WTC11 (cell line): ENCODE data around the gene DLG1. TPM values are rescaled to one million over a fixed set of nuclear protein-coding genes. Genes with fewer than 3 reads are reported as not detected.

Source experiments
- ATAC-seq: fragments of 200-7000 bp; cut with Tn5 transposase; 2 replicates; pipeline ENCODE4 v1.10.0; 2021; ENCODE audit warnings: mild to moderate bottlenecking, moderate library complexity
- CTCF ChIA-PET: fragments of 300-600 bp; sonication (Branson Sonifier 250); formaldehyde crosslinking; loops from one replicate; lab custom pipeline; 2021; ENCODE audit warnings: antibody characterized with exemption; lab: Charles Lee
- POLR2A ChIA-PET: fragments of 350-600 bp; sonication (Branson Sonifier 250); formaldehyde crosslinking; loops from one replicate; lab custom pipeline; 2021; ENCODE audit warnings: antibody characterized with exemption; lab: Charles Lee
- DNase-seq: peaks from one replicate; pipeline ENCODE4 v3.0.0; 2021; ENCODE audit warnings: low spot score
- H3K27ac Mint-ChIP-seq: 2 replicates; pipeline ENCODE4 v1.8.0; 2021; ENCODE audit warnings: mixed read lengths
- H3K27me3 Mint-ChIP-seq: 2 replicates; pipeline ENCODE4 v1.8.0; 2021; ENCODE audit warnings: low read depth, mild to moderate bottlenecking, moderate library complexity, mixed read lengths
- H3K36me3 Mint-ChIP-seq: 2 replicates; pipeline ENCODE4 v1.8.0; 2021; ENCODE audit warnings: mixed read lengths
- H3K4me1 Mint-ChIP-seq: 2 replicates; pipeline ENCODE4 v1.8.0; 2022; ENCODE audit warnings: mixed read lengths
- H3K4me3 Mint-ChIP-seq: 2 replicates; pipeline ENCODE4 v1.8.0; 2021; ENCODE audit warnings: mild to moderate bottlenecking, moderate library complexity, mixed read lengths
- H3K9me3 Mint-ChIP-seq: 2 replicates; pipeline ENCODE4 v1.8.0; 2021; ENCODE audit warnings: mixed read lengths
- CBFB ChIP-seq: sonication (generic); formaldehyde crosslinking; IDR thresholded peaks from 2 replicates; pipeline ENCODE4 v1.8.1; 2022; ENCODE audit warnings: mild to moderate bottlenecking, low read depth, missing genetic modification reagents
- CREB1 ChIP-seq: sonication (generic); formaldehyde crosslinking; IDR thresholded peaks from 2 replicates; pipeline ENCODE4 v1.8.0; 2023; ENCODE audit warnings: mild to moderate bottlenecking, missing genetic modification reagents
- ESRRA ChIP-seq: sonication (generic); formaldehyde crosslinking; IDR thresholded peaks from 2 replicates; pipeline ENCODE4 v1.8.1; 2022; ENCODE audit warnings: mild to moderate bottlenecking, missing genetic modification reagents, borderline replicate concordance
- FOXK1 ChIP-seq: sonication (generic); formaldehyde crosslinking; IDR thresholded peaks from 2 replicates; pipeline ENCODE4 v1.8.0; 2022; ENCODE audit warnings: mild to moderate bottlenecking, moderate library complexity, missing genetic modification reagents
- HMGA2 ChIP-seq: fragments of 250-450 bp; sonication (Bioruptor Pico); IDR thresholded peaks from 2 replicates; pipeline ENCODE4 v1.4.0; 2021; ENCODE audit warnings: mild to moderate bottlenecking, moderate library complexity
- NR3C1 ChIP-seq: sonication (generic); formaldehyde crosslinking; conservative IDR thresholded peaks from 2 replicates; pipeline ENCODE4 v1.8.1; 2023; ENCODE audit warnings: low read depth, mild to moderate bottlenecking, missing genetic modification reagents
- PRRX2 ChIP-seq: fragments of 250-450 bp; sonication (Bioruptor Pico); IDR thresholded peaks from 2 replicates; pipeline ENCODE4 v1.8.0; 2021; ENCODE audit warnings: mild to moderate bottlenecking
- SOX15 ChIP-seq: fragments of 250-450 bp; sonication (Bioruptor Pico); IDR thresholded peaks from 2 replicates; pipeline ENCODE4 v1.9.0; 2021; ENCODE audit warnings: mild to moderate bottlenecking
- TEAD4 ChIP-seq: sonication (generic); formaldehyde crosslinking; IDR thresholded peaks from 2 replicates; pipeline ENCODE4 v1.8.0; 2022; ENCODE audit warnings: mild to moderate bottlenecking, missing genetic modification reagents
- ZBTB21 ChIP-seq: sonication (generic); formaldehyde crosslinking; IDR thresholded peaks from 2 replicates; pipeline ENCODE4 v1.8.1; 2023; ENCODE audit warnings: mild to moderate bottlenecking, missing genetic modification reagents, borderline replicate concordance
- ZMAT4 ChIP-seq: fragments of 250-450 bp; sonication (Bioruptor Pico); IDR thresholded peaks from 2 replicates; pipeline ENCODE4 v1.9.0; 2021; ENCODE audit warnings: mild to moderate bottlenecking
- ZNF138 ChIP-seq: sonication (generic); formaldehyde crosslinking; conservative IDR thresholded peaks from 2 replicates; pipeline ENCODE4 v1.8.1; 2022; ENCODE audit warnings: mild to moderate bottlenecking, moderate library complexity, missing genetic modification reagents
- ZNF317 ChIP-seq: sonication (generic); formaldehyde crosslinking; IDR thresholded peaks from 2 replicates; pipeline ENCODE4 v1.8.1; 2023; ENCODE audit warnings: low read depth, mild to moderate bottlenecking, moderate library complexity, missing genetic modification reagents, borderline replicate concordance
- ZNF423 ChIP-seq: fragments of 250-450 bp; sonication (Bioruptor Pico); IDR thresholded peaks from 2 replicates; pipeline ENCODE4 v2.1.2; 2022; ENCODE audit warnings: mild to moderate bottlenecking, moderate library complexity
- ZNF532 ChIP-seq: fragments of 250-450 bp; sonication (Bioruptor Pico); IDR thresholded peaks from 2 replicates; pipeline ENCODE4 v1.9.0; 2021; ENCODE audit warnings: mild to moderate bottlenecking, borderline replicate concordance
- total RNA-seq: library from RNA; stranded (reverse); gene quantifications from 3 replicates; pipeline ENCODE4 v1.2.3, GENCODE V29; 2021
- TF ChIP-seq, protein P1 (sequence below): fragments of 250-450 bp; sonication (Bioruptor Pico); IDR thresholded peaks from 2 replicates; pipeline ENCODE4 v2.1.2; 2022; ENCODE audit warnings: mild to moderate bottlenecking, moderate library complexity
- TF ChIP-seq, protein P2 (sequence below): sonication (generic); formaldehyde crosslinking; IDR thresholded peaks from 2 replicates; pipeline ENCODE4 v1.8.1; 2022; ENCODE audit warnings: low read depth, missing genetic modification reagents, borderline replicate concordance
- TF ChIP-seq, protein P3 (sequence below): fragments of 250-450 bp; sonication (Bioruptor Pico); conservative IDR thresholded peaks from 2 replicates; pipeline ENCODE4 v1.9.0; 2021; ENCODE audit warnings: mild to moderate bottlenecking

DLG1 gene
- total RNA-seq, 1 experiment from 2014 or later: 81.1 TPM

- no peaks in the 10 kb centered on the region for H3K36me3 Mint-ChIP-seq
- CTCF ChIA-PET: no interaction called here
- TF ChIP-seq ZNF317 (CRISPR knock-in tag) (no peak), TEAD4 (no peak)
These were observed 19.0 kb upstream of the DLG1 start for GRCh38 chr3:197317250-197317963.

GRCh38 chr3:197312431-197312830 lies 14.0 kb upstream of the DLG1 start:
- H3K4me3 Mint-ChIP-seq: no peak overlapping the region
- ChIA-PET POLR2A (no interaction called here), CTCF (no interaction called here)
- peaks cover 3% of the 10 kb centered on the region; the same call in 1 of the 2 replicates for H3K9me3 Mint-ChIP-seq
- H3K27me3 Mint-ChIP-seq: no peaks in the 10 kb centered on the region; the same call in 1 of the 2 replicates
- no peak overlapping the region for H3K27ac Mint-ChIP-seq
- no peak for TF ChIP-seq ESRRA (CRISPR knock-in tag)
- no peak for TF ChIP-seq PRRX2
- no peak for TF ChIP-seq CREB1
- no peak for TF ChIP-seq ZNF423 (CRISPR knock-in tag)
- TF ChIP-seq SOX15: no peak
- TF ChIP-seq, protein P1, sequence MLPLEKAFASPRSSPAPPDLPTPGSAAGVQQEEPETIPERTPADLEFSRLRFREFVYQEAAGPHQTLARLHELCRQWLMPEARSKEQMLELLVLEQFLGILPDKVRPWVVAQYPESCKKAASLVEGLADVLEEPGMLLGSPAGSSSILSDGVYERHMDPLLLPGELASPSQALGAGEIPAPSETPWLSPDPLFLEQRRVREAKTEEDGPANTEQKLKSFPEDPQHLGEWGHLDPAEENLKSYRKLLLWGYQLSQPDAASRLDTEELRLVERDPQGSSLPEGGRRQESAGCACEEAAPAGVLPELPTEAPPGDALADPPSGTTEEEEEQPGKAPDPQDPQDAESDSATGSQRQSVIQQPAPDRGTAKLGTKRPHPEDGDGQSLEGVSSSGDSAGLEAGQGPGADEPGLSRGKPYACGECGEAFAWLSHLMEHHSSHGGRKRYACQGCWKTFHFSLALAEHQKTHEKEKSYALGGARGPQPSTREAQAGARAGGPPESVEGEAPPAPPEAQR: no peak
- TF ChIP-seq, protein P2, sequence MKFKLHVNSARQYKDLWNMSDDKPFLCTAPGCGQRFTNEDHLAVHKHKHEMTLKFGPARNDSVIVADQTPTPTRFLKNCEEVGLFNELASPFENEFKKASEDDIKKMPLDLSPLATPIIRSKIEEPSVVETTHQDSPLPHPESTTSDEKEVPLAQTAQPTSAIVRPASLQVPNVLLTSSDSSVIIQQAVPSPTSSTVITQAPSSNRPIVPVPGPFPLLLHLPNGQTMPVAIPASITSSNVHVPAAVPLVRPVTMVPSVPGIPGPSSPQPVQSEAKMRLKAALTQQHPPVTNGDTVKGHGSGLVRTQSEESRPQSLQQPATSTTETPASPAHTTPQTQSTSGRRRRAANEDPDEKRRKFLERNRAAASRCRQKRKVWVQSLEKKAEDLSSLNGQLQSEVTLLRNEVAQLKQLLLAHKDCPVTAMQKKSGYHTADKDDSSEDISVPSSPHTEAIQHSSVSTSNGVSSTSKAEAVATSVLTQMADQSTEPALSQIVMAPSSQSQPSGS (CRISPR knock-in tag): no peak
- TF ChIP-seq ZMAT4: no peak
- no peak for TF ChIP-seq ZNF138 (CRISPR knock-in tag)
- TF ChIP-seq TEAD4: no peak
- no peak for TF ChIP-seq ZNF532 (CRISPR knock-in tag)
- TF ChIP-seq ZBTB21 (CRISPR knock-in tag): no peak
- no peak for TF ChIP-seq HMGA2 (CRISPR knock-in tag)
- no peak for TF ChIP-seq NR3C1 (CRISPR knock-in tag)
- TF ChIP-seq FOXK1 (CRISPR knock-in tag): no peak
- TF ChIP-seq, protein P3, sequence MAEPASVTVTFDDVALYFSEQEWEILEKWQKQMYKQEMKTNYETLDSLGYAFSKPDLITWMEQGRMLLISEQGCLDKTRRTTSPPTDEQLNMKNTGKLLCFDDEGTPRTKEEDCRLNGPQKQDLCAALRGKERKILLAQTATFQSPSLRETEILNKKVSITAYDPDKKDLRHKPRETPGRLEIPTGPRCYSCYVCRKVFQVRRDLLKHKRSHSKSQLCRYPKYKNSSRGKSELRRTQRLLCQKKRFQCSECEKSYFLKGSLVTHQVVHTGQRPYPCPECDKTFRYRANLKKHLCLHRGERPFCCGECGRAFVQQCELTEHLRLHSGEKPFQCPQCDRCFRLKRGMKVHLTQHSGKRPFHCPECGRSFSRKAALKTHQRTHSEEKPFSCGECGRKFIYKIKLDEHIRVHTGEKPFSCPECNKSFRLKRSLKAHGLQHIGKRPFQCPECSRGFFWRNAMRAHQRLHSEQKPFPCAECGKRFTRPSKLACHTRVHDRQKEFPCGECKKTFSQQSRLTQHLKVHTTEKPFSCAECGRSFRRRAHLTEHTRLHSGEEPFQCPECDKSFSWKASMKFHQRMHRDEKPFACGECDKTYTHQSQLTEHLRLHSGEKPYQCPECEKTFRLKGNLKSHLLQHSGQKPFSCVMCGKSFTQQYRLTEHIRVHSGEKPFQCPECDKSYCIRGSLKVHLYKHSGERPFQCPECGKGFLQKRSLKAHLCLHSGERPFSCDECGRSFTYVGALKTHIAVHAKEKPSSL: no peak
- TF ChIP-seq CBFB: no peak
- no peaks in the 10 kb centered on the region for H3K36me3 Mint-ChIP-seq
- H3K4me1 Mint-ChIP-seq: peaks cover 18% of the 10 kb centered on the region
- ATAC-seq (no peak), DNase-seq (no peak)

More at GRCh38 chr3:197317250-197317963, 19.0 kb upstream of the DLG1 start:
- Mint-ChIP-seq H3K4me1 (no peaks in the 10 kb centered on the region), H3K27ac (no peak overlapping the region), H3K4me3 (no peak overlapping the region), H3K27me3 (no peaks in the 10 kb centered on the region), H3K9me3 (peaks cover 15% of the 10 kb centered on the region)
- DNase-seq (no peak), ATAC-seq (no peak)
- POLR2A ChIA-PET: no interaction called here
